LoVo (cell line): ENCODE data around the gene IGSF21.

ENCODE experiments used
- DNase-seq: peaks from one replicate; pipeline ENCODE4 v3.0.0-alpha.2; 2016; ENCODE audit warnings: low spot score

Gene IGSF21

DNA sequence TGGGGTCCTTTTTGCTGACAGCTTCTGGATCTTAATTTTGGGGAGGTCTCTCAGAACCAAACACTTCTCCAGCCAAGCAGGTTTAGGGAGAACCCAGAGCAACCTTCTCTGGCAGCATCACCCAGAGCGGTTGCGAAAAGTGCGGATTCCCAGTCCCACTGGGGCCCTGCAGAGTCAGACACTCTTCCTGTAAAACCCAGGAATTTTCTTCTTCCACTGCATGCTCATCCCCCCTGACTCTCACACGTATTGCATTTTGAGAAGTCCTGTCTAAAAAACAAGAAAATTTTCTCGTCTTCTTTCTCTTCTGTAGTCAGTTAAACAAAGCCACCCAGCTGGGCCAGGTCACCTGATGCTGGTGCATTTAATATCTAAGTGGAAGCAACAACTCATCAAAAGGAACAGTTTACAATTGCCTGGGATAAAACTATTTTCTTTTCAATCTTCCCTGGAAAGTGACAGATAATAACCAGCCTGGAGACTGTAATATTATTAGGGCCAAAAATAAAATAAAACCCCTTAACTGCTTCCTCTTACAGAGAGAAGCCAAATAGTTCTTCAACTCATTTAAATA, 156.0 kb downstream of the IGSF21 start:
- no peak for DNase-seq

DNA sequence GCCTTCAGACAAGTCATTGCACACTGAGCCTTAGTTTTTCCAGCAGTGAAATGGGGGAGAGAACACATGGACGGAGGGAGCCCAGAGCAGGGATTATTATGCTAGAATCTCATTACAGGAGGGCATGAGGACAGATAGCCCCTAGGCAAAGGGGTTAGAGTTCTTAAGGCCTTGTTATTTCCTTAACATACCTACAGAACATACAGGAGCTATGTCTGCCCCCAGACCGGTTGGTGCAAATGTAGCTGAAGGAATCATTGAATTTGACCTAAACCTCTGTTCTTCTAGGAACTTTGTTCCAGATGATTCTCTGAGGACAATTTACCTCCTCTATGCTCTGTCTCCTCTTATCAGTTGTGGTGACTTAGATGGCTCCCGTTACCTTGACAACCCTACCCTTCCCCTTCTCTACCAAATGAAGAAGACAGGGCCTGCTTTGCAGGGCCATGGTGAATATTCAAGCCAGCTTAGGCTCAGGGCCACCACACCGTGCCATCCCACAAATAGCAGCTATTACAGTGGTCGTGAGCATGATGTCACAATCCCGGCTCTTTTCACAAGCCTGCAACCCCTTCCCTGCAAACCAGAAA, 156.9 kb downstream of the IGSF21 start:
- DNase-seq: no peak

DNA sequence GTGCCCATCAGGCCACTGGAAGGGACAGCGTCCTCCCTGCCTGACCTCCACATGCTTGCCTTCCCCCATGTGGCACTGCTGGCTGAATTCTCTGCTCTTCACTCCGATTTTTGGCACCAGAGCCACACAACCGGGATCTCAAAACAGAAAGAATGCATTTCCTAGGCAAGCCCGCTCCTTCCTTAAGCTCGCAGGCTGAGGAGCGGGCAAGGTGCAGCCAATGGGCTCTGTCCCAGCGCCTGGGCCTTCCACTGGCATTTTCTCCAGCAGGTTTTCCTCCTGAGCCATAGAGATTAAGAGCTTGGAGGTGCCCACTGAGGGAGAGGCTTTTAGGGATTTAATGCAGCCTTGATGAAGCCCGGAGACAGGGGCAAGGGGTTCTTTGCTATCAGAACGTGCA, 158.0 kb downstream of the IGSF21 start:
- no peak for DNase-seq

DNA sequence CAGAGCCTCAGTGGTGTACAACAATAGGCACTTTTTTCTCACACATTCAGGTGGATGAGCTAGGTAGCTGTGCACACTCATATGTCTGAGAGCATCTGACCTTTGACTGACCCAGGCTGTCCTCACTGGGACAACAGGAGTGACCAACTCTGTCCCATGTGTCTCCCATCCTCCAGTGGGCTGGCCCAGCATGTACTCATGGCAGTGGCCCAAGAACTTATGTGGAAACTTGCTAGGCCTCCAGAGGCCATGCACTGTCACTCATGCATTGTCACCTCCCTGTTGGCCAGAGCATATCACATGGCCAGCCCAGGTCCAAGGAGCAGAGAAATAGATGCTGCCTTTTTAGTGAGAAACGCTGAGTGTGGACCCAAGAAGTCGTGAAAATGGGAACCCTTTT, 158.8 kb downstream of the IGSF21 start:
- no peak for DNase-seq

DNA sequence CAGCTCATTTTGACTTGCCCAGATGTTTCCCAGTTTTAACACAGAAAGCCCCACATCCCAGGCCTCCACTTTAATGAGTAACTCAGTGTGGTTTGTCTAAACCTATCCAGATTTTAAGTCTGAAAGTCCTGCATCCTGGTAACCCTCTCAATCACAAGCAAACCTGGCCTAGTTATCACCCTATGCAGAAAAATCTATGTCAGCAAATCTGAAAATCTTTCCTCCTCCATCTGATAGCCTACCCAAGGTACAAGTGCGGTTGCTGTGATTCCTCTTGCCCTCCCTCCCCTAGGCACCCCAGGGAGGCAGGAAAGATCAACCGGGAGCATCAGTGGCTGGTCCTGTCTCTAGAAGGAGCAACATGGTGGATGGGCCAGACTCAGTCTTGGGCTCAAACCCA, 163.7 kb downstream of the IGSF21 start:
- DNase-seq: no peak

DNA sequence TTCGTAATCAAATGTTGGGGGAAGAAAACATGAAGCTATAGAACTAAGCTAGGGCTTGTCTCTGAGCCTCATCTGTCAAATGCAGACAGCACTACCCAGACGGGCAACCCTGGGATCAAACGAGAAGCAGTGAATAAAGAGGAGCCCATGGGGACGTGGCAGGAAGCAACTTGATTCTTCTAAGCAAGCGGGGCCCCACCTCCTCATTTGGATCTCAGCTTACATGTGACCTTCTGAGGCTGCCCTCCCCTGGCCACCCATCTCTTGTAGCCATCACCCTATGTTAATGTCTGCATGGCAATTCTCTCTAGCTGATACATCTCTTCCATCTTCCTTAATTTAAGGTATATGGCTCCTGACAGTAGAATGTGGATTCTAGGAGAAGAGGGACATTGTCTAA, 171.3 kb downstream of the IGSF21 start:
- DNase-seq: no peak

DNA sequence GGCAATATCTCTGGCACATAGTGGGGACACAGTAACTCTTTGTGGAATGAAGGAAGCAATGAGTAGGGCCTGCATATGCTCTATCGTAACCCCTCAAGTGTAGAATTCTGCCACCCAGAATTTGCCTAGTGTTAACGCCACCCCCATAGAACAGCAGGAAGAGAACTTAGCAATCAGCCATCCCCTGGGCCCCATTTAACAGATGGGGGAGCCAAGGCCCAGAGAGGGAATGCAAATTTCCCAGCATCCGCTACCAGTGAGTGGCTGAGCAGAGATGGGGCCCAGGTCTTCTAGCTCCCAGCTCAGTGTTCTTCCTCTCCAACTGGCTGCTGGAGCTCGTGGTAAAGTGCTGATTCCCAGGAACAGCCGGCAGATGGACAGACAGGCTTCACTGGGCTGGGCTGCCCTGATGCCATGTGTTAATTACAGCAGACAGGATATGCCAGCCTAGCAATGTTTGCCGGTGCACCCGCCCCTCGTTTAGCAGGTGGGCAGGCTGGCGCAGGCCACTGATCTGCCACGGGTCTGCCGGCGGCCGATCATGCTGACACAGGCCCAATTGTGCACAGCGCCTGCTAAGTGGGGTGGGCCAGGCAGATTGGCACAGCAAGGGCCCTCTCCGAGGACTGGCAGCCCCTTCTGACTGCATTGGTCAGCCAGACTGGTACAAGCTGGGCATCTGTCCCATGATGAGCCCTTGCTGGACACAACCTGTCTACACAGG, 171.9 kb downstream of the IGSF21 start:
- no peak for DNase-seq

DNA sequence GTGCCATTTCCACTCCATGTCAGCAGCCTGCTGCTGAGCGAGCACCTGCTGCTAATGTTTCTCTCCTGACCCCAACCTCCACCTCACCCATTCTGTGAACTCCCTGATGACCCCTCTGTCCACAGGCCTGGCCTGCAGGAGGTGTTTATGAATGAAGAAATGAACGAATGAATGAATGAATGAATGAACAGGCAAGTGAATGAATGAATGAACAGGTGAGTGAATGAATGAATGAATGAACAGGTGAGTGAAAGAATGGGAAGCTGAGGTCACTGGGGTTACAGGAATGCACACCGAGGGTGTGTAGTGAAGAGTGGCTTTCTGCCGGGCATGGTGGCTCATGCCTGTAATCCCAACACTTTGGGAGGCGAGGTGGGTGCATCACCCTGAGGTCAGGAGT, 173.4 kb downstream of the IGSF21 start:
- no peak for DNase-seq

DNA sequence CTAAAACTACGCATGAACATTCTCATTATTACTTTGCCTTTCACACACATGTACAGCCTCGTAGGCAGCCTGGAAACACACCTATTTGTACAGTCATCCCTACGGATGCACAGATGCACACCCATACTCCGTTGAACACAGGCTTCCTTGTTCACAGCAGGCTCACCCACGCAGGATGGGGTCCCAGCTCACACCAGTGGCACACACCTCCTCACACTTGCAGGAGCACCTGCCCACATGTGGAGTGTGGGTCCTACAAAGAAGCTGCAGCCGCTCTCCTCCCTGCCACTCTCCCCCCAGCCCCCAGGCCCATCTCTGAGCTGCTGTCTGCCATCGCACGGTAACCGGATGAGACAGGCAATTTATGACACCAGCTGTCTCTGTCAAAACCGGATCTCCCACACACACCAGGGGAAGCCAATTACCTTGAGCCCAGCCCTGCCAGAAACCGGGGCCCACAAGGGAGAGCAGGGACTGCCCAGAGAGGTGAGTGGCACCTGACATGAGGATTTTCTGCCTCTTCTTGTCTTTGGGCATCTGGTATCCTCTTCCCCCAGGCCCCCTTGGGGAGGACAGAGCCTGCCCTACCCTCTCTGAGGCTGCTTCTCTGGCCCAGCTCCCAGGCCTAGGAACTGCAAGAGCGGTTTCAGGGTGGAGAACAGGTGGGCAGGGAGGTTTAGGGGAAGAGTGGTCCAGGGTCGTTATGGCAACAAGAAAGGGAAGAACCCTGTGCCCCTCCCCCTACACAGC, 175.4 kb downstream of the IGSF21 start:
- DNase-seq: no peak

DNA sequence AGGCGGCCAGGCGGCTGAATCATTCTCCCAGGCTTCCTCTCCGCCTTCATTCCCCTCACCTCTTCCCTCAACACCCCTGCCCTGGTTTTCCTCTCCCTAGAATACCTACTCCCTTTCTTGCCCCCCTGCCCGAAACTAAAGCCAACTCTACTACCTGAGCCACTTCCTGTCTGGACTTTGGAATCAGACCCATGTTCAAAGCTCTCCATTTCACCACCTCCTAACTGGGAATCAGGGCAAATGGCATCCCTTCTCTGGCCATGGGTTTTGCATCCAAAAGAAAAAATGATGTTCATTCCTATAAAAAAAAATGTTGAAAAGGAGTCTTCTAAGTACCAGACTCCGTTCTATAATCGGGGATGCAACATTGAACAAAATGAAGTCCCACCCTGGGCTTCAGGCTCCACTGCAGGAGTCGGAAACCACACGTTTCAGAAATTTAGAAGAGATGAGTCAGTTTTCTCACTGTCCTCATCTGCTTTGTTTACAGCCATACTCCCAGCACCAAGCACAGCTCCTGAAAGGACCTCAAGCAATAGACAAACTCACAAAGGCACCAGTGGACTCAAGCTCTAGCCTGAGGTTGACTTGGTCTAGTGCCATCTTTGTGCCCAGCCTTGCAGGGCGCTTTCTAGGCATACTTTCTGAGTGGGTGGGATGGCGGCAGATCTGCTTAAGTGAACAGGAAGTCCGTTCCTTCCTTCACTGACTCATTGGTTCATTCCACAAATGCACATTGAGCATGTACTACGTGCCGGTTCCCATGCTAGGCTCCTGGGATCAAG, 176.2 kb downstream of the IGSF21 start:
- DNase-seq: no peak

DNA sequence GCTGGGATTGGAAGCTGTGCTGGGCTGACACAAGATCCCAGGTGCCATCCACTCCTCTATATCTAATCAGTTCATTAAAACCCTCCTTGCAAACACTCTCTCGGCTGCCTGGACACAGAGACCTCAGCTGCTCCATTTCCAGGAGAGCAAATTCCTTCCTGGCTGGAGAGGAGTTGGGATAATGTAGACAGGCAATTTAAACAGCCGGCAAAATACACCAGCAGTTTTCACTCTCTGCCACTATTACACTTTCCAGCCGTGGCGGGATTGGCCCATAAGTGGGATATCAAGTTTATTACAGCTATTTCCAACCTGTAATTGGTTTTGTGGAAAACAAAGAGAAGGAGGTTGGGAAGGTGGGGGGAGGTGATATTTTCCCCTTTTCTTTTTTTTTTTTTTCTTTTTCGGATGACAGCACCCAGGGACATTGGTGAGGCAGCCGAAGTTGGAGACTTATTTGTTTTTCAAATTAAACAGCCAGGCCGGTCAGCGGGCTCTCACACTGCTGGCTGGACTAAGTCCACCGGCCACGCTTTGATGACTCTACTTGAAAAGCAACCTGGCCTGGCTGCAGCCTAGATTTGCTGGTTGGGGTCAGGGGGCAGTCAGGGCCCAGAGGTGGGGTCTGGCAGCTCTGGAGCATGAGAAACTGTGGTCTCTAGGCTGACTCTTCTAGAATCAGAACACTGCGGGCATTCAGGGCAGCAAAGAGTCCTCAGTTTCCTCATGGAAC, 177.4 kb downstream of the IGSF21 start:
- no peak for DNase-seq

DNA sequence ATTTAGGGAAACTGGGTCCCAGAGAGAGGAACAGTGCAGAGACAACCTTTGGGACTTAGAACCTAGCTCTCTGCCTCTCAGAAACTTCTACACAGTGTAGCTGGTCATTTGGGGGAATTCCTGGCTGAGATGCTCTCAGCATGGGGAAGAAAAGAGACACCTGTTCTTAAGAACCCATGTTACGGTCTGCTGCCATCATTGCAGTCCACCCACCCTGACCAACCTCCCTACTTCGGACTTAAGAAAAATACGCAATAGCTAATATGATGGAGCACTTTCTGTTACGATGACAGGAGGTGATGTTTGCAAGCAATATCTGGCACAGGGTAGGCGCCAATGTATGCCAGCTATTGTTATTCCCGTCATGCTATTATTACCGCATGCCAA, 177.9 kb downstream of the IGSF21 start:
- no peak for DNase-seq

DNA sequence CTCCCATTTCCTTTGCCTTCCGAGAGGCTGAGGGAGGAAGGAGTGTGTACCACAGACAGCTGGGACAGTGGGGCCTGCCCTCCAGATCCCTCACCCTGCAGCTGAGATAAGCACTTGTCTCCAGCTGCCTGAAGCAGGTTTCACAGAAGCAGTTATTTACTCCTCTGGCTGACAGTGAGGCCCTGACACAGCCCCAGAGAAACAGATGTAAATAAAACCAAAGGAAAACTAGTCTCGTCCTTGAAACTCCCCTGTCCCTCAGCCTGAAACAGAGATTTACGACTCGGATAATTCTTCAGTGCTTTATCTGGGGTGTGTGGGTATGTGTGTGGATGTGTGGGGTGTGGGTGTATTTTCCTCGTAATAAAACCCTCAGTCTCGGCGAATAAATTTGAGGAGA, 181.1 kb downstream of the IGSF21 start:
- no peak for DNase-seq

DNA sequence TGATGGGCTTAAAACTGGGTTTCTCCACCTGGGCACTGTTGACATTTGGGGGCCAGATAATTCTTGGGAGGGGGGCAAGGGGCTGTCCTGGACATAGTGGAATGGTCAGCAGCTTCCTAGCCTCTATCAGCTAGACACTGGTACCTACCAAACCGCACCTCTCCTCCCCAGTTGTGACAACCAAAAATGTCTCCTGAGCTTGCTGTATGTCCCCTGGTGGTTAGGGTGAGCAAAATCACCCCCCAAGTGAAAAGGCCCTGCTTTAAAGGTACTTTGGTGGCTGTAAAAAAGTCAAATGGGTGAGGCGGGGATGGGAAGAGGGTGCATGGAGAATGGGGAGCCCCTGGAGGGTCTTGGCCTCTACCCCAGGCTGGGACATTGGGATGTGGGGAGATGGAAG, 182.0 kb downstream of the IGSF21 start:
- DNase-seq: no peak

DNA sequence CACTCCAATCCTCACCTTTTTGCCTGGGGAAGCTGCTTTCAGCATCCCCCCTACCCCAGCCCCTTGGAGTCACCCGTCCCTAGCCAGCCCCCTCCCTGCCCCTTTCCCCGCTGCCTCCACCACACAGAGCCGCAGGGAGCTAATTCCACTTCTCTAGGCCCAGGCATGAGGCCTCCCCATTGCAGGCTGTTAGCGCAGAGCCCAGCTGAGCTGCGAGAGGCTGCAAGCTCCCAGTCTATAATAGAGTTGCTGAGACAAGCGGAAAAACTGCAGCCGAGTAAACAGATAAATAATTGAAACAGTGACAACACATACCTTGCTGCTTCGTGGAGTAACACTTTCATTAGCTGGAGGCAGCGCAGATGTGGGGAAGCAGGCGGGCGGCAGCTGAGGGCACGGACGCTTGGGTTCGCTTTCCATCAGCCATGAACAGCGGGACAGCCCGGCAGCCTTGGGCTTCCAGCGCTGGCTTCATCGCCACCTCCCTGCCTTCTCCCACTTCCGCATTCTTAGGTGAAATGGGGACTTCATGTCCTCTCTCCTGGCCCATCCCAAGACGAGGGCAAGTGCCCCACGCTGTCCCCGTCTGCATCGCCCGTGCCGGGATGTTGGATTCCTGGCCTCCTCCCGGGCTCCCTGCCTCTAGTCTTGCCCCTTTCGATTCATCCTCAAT, 183.3 kb downstream of the IGSF21 start:
- no peak for DNase-seq

DNA sequence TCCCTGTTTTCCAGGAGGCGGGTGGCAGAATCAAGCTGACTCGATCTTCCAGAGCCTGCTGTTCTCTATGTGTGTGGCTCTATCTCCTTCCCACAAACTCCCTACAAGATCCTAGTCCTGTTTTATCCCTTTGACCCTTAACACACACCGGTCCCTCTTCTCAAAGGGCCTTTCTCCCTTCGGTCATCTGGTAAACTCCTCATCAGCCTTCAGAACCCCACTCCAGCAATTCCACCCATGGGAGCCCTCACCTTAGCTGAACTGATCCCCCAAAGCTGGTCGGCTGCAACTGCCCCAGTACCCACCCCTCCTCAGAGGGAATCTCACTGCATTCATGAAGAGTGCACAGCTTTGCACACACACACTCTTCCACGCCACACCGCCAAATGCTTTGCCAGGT, 184.9 kb downstream of the IGSF21 start:
- no peak for DNase-seq

DNA sequence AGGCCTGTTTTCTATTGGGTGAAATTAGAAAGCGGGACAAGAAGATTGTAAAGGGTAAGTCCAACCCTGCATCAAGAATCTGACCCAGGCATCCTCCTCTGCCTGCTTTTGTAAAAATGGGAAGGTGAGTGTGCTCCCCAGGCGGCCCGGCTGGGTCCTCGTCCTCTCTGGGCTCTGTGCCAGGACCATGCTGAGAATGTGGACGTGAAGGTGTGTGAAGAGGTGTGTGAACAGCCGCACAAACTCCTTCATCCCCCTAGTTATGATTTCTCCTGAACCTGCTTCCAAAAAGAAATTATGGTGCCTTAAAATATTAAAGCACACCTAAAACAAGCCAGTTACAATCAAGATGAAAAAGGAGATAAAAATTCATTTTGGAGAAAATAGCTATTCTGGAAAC, 185.7 kb downstream of the IGSF21 start:
- no peak for DNase-seq

DNA sequence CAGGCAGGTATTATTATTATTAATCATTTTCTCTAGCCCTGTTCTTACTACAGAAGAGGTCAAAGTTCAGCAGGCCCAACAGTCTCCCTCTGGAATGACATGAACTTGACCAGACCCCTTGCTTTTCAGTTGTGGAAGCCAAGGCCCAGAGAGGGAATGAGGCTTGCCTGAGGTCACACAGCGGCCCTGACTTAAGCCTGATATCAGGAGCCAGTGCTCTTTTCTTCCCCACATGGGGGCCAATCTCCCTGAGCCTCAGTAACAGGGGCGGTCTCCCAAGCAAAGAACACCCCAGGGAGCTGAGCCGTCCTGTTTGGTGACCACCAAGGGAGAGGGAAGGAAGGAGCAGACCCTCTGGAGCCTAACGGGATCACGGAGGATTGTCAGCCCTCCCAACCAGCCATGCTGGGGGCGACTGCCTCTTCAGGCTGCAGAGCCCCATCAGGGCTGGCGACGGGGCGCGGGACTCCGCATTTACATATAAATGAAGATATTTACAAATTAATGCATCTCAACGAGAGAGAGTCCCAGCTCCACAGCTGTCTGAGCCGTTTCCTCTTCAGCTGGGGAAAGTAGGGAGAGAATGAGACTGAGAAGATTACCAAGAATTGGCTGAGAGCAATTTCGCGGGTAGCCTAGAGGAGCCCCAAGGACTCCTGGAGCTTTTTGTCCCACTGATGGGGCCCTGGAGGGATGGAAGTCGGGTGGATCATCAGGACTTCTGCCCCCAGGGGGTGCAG, 187.0 kb downstream of the IGSF21 start:
- no peak for DNase-seq

DNA sequence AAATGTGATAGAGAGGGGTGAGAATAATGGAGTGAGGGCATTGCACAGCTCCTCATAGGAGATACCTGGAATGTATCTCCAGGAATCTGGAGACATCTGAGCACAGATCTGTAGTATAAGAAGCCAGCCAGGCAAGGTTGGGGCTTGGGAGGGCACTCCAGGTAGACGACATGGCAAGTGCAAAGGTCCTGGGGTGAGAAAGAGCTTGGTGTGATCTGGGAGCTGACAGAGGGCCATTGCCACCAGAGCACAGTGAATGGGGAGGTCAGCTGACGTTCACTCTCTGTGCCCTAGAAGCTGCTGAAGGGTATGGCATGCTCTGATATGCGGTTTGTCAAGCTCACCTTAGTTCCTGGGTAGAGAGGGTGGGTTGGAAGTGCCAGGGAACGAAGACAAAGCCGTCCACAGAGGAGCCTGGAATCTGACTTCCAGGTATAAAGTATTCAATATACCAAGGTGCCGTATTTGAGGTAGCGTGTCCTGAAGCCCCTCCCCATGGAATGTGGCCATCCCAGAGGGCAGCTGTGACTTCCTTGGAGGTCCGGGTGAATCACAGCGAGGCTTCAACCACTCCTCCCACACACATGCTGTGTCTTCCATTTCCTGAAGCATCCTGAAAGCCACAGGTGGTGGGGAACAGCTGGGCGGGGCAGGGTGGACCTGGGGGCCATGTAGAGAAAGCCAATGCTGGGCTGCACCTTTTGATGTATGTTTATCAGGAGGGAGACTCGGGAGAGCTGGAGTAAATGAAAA, 190.5 kb downstream of the IGSF21 start:
- DNase-seq: no peak
